Fibroblast of peridontal ligament (primary cell): ENCODE measurements around the gene ZNF557.

Experiments used
- DNase-seq: peaks from one replicate; pipeline ENCODE4 v3.0.0-alpha.2; 2010; ENCODE audit errors: extremely low read depth

The ZNF557 gene

DNA sequence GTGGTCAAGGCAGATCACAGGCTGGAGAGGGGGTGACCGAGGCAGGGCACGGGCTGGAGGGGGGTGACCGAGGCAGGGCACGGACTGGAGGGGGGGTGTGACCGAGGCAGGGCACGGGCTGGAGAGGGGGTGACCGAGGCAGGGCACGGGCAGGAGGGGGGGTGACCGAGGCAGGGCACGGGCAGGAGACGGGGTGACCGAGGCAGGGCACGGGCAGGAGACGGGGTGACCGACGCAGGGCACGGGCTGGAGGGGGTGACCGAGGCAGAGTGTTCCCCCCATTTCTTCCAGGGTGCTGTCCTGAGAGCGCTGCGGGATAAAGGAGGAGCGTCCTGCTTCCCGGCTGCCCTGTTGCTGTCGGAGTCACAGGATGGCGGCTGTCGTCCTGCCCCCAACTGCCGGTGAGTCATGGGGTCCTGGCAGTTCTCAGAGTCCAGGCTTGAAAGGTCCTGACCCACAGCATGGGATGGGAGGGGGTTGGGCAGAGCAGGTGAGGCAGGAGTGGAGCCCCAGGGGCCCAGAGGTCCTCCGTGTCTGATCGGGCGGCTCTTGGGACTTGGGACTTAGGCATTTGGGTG lies 5.3 kb downstream of the ZNF557 start:
- no peak for DNase-seq

DNA sequence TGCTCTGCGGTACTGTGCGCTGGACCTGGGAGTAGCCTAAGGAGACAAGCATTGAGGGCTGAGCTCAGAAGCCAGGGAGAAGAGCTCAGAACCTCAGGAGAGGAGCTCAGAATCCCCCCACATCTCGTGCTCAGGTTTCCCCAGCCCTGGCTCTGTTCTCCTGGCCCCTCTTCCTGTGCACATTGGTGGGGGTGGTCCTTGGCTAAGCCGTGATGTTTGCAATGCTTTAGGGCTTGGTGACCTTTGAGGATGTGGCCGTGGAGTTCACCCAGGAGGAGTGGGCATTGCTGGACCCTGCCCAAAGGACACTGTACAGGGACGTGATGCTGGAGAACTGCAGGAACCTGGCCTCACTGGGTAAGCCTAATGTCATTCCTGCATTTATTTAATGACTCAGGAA lies 6.6 kb downstream of the ZNF557 start:
- DNase-seq = no peak

DNA sequence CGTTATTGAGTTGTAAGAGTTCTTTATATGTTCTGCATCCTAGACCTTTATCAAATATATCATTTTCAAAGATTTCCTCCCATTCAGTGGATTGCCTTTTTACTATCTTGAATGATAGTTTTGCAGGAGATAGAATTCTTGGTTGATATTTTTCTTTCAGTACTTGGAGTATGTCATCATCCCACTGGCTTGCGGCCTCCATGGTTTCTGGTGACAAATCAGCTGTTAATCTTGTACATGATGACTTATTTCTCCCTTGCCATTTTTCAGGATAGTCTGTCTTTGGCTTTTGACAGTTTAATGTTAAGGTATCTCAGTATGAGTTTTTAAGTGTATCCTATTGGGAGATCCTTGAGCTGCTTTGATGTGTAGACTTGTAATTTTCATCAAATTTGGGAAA lies 8.5 kb downstream of the ZNF557 start:
- no peak for DNase-seq

DNA sequence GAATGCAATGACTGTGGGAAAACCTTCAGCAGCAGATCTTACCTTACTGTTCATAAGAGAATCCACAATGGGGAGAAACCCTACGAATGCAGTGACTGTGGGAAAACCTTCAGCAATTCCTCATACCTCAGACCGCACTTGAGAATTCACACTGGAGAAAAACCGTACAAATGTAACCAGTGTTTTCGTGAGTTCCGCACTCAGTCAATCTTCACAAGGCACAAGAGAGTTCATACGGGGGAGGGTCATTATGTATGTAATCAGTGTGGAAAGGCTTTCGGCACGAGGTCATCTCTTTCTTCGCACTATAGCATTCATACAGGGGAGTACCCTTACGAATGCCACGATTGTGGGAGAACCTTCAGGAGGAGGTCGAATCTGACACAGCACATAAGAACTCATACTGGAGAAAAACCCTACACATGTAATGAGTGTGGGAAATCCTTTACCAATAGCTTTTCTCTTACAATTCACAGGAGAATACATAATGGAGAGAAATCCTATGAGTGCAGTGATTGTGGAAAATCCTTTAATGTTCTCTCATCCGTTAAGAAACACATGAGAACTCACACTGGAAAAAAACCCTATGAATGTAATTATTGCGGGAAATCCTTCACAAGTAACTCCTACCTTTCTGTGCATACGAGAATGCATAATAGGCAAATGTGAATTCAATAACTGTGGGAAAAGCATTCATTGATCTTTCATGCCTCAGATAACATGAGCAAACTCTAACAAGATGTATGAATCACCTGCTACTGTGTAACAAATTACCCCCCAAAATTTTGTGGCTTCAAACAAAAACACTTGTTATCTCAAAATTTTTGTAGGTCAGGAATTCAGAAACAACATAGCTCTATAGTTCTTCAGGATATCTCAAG lies 13.8 kb downstream of the ZNF557 start:
- peak; percentile 34 for DNase-seq

DNA sequence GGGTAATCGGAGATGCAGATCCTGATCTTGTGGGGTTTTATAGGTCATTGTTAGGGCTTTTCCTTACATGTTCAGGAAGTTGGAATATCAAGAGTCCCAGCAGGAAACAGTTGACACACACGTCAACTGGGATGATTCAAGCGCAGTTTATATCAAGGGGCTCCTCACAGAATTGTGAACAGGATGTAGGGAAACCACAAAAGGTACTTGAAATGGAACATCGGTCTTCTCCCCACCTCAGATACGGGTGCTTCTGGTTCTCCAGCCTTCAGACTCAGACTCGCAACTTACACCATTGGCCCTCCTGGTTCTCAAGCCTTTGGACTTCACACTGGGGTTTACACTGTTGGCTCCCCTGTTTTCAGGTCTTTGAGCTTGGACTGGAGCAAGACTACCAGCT lies 19.5 kb downstream of the ZNF557 start:
- DNase-seq = no peak

DNA sequence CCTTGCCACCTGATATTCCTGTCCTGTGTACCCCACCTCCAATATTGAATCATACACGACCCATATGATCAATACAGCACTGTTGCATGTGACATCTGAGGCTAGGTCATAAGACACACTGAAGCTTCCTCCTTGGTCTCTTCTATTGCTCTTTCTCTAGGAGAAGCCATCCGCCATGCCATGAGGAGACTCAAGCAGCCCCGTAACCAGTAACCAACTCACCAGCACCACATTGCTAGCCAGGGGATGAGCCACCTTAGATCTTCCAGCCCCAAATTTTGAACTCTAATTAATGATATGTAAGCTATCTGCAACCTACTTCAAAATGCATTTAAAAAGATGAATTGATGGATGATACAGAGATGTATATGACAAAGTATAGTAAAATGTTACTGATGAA lies 28.6 kb downstream of the ZNF557 start:
- no peak for DNase-seq

DNA sequence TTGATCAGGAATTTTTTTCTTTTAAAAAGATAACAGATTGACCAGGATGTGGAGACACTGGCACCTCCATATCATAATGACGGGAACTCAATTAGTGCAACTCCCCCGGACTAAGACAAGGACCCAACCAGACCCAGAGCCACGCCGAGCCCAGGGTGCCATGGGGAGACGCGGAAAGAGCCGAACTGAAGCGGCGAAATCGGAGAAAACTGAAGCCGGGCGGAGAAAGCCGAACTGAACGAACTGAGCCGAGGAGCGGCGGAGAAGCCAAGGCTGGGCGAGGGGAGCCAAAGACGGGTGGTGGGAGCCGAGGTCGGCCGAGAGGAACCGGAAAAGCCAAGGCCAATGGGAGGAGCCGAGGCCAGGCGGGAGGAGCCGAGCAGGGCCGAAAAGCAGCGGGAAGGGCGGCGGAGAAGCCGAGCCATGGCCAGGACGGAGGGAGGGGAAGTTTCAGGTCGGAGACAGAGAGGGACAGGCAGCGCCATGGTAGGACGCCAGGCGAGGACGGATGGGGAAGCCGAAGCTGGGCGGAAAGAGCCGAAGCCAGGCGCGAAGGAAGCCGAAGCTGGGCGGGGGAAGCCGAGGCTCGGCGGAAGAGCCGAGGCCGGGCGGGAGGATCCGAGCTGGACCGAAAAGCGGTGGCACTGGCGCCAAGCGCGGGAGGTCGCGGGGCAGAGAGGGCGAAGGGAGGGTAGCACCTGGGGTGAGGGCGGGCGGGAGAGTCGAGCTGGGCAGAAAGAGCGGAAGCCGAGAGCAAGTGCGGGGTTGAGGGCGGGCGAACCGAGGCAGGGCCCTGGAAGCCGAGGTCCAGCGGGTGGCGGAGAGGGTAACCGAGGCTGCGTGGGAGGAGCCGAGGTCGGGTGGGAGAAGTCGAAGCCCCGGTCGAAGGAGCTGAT lies 29.4 kb downstream of the ZNF557 start:
- DNase-seq = peak; percentile 87

DNA sequence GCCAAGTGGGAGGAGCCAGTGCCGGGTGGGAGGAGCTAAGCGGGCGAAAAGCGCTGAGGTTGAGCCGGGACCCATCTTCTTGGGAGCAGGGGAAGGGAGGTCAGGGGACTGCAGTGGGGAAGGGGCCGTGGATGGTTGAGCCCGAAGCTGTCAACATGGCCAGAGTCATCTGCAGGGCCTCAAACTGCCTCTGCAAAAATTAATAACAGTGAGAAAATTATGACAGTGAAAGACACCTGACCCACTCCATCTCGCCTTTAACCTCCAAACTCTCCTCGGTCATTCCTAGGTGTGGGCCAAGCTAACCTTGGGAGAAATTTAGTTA lies 30.1 kb downstream of the ZNF557 start:
- DNase-seq = no peak

DNA sequence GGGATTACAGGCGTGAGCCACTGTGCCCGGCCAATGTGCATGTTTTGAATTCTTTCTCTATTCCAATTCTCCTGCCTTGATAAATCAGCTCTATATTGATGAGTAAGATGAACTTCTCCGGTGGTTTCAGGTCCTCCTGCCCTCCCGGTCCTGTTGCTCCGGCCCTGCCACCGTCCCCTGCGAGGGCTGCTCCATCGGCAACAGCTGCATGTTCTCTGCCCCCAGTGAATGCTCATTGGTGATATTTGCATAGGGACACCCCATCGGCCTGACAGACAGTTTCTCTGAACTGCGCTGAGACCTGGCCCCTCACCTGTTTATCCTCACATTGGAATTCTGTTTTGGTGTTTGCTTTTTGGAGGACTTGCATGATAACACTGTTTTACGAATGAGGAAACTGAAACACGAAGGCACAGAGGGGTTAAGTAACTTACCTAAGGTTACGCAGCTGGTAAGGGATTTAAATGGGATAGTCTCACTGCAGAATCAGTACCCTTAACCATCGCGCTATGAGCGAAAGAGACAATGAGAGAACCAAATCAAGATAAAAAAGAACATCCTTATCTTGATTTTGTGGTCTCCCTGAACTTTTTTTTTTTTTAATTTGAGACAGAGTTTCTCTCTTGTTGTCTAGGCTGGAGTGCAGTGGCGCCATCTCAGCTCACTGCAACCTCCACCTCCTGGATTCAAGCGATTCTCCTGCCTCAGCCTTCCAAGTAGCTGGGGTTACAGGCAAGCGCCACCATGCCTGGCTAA lies 32.2 kb downstream of the ZNF557 start:
- no peak for DNase-seq

DNA sequence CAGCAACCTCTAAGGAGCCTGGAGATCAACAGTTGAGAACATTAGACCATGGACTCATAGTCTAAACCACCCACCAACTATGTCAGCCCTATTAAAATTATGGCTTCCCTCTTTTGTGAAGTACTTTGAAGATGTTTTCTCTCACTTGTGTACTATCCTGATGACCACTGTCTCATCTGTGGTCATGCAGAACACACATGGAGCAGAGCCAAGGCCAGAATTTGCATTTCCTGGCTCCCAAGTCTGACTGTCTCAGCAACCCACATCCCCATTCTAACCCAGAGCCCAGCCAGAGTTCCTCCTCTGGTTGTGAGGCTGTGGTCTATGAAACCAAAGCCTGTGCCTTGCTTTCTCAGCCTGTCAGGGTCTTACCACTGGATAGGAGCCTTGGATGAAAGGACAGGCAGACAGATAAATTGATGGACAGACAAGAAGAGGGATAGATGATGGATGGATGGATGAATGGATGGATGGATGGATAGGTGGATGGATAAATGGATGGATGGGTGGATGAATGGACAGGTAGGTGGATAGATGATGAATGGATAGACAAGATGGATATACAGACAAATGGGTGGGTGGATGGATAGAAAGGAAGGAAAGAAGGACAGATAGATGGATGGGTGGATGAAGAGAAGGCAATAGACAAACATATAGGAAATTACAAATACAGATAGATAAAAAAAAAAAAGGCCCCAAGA lies 35.4 kb downstream of the ZNF557 start:
- DNase-seq = no peak

DNA sequence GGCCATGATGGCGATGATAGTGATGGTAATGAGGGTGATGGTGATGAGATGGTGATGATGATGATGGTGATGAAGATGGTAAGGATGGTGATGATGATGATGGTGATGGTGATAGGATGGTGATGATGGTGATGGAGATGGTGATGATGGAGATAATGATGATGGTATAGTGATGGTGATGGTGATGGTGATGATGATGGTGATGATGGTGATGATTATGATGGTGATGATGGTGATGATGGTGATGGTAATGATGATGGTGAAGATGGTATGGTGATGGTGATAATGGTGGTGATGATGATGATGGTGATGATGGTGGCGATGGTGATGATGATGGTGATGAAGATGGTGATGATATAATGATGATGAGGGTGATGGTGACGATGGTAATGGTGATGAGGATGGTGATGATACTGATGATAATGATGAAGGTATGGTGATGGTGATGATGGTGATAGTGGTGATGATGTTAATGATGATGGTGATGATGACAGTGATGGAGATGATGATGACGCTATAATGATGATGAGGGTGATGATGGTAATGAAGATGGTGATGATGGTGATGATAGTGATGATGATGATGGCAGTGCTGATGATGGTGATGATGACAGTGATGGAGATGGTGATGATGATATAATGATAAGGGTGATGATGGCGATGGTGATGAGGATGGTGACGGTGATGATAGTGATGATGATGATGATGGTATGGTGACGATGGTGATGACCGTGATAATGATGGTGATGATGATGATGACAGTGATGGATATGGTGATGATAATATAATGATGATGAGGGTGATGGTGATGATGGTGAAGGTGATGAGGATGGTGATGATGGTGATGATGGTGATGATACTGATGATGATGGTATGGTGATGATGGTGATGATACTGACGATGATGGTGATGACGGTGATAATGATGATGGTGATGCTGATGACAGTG lies 37.5 kb downstream of the ZNF557 start:
- DNase-seq = no peak

DNA sequence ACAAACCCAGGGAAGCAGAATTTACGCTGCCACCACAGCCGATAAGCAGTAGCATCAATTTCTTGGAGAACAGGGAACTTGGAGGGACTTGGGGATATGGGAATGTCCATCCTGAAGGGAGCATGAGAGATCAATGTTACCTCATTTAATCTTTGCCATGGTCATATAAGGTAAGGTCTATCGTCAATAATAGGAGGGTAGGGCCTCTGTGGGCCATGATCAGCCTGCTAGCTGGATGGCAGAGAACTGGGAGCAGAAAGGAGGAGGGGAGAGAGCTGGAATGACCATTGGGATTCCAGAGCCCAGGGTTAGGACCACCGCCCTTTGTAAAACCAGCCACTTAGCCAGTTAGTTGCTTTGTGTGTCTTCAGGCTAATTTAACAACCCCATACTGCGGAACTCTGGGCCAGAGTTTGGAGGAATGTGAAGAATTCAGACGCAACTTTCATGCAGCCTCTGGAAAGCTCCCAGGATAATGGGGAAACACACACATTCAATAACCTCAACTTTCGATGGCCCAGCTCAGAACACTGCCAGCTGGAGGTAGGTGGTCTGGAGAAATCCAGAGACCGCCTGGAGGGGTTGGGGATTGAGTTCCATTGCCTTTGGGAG lies 40.3 kb downstream of the ZNF557 start:
- DNase-seq = peak; percentile 26

DNA sequence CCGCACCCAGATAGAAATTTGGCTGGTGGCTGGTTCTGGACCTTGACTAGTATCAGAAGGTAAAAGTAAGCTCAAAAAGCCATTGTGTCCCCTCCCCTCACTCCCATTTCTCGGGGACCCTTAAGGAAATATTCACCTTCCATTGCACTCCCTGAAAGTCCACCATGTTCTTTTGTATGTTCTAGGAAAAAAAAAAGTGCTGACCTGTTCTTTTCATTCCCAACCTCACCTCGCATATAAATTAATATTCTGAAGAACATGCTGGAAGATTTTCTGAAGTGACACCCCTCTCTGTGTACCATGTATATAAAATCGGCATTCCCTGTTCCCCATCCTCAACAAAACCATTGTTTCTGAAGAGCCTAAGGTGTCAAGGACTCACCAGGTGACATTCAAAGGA lies 43.2 kb downstream of the ZNF557 start:
- no peak for DNase-seq

DNA sequence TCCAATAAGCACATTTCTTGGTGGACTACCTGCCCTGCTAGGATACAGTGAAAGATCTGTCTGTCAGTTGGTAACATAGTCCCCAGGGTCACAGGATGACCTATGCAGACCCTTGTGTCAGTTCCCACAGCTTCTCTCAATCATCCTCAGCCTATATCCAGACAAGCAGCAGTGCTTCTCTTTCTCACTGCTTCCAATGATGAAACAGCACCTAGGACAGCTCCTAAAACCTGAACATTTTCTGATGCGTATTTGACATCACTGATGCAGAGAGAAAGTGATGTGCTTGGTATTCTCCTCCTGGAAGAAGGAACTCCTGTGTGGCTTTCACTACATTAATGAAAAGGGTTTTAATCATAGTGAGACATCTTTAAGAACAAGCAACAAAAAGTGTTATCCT lies 43.7 kb downstream of the ZNF557 start:
- DNase-seq = no peak

DNA sequence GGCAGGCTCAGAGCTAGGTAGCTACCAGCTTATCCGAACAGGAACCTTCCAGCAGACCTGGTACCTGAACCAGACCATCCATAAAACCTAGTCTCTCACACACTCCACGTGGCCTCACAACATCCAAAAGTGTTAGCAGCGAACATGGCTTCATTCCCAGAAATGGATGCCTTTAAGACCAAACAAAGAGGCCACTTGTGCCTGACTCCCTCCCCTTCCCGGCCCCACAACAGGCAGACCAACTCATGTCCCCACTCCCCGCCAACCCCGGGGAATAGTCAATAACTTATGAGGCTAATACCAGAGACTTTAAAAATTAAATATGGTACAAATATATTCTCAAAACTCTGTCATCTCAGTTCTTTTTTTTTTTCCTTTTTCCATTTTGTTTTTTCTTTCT lies 46.2 kb downstream of the ZNF557 start:
- no peak for DNase-seq

DNA sequence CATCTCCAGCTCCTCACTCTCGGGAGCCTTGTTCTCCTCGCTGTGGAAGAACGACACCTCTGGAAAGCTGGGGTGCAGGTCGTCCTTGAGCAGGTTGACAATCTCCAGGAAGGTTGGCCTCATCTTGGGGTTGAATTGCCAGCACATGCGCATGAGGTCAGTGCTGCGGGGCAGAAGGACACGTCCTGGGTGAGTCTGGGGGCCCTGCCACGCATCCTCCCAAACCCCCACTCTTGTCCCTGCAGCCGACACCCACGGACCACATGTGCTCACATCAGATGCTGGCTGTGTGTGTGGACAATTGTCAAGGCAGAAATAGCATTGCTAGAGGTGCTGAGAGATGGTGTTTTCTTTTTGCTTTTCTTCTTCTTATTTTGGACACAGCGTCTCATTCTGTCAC lies 47.7 kb downstream of the ZNF557 start:
- DNase-seq = no peak

DNA sequence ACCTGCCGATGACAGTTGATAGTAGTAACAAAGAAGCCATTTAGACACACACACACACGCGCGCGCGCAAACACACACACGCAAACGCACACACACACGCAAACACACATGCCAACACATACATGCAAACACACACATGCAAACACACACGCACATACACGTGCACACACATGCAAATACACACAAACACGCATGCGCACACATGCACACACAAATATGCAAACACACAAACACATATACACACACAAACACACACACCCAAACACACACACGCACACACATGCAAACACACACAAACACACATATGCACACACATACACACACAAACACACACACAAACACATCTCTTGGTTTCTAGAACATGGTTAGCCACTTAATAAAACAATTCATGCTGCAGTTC lies 50.1 kb downstream of the ZNF557 start:
- no peak for DNase-seq

DNA sequence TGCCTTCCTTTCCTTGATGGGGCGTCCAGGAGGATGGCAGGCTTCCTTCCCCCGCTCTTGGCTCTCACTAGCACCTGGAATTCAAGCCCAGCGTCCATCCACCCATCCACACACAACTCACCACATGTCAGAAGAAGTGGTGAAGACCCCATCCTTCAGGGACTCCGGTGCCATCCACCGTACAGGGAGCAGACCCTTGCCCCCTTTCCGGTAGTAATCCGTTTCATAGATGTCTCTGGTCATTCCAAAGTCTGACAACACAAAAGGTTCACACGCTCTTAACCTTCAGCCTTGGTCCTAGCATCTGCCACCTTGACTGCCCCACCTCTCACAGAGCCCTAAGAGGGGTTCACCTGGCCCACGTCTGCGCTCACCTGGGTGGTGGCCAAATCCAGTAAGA lies 51.0 kb downstream of the ZNF557 start:
- DNase-seq = no peak

DNA sequence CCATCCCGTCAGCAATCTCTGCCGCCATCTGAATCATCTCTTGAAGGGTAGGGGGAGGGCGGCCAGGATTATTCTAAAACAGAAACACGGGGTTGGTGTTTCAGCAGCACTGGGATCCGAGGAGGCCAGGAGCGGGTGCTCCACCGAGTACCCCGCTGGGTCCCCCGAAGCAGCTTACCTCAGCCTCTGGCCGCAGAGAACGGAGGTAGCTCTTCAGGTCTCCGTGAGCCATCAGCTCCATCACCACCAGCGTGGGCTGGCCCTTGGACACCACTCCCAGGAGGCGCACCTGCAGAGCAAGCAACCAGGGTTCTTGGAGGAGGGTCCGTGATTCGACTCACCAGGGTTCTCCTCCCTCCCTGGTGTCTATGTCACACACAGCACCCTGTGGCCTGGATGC lies 53.2 kb downstream of the ZNF557 start:
- no peak for DNase-seq

DNA sequence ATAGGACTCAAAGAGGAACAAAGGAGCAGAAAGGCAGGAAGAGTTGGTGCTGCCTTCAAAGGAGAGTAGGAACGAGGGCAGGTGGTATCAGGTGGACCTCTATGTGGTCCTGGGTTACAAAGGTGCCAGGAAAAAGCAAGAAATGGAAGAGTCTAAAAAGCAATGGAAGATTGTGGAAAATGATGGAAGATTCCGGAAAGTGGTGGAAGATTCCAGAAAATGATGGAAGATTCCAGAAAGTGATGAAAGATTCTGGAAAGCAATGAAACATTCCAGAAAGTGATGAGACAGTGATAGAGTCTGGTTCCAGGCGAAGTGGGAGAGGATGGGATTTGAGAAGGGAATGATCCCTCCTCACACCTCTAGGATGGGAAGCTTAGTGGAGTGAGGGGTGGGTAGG lies 55.3 kb downstream of the ZNF557 start:
- DNase-seq = no peak
